Right lobe of liver (tissue), 6 donors: ENCODE results near the gene KLC1. TPM values are rescaled to one million over a fixed set of nuclear protein-coding genes. Genes with fewer than 3 reads are reported as not detected.

Experiments used
- ATAC-seq, 4 donors: fragments of 200-7000 bp; cut with Tn5 transposase; one replicate each; pipeline ENCODE4 v1.9.1; 2020; ENCODE audit warnings: mild to moderate bottlenecking in 4 of 4, moderate library complexity in 4 of 4
- DNase-seq, 3 donors: peaks; one replicate each; pipeline ENCODE4 v3.0.0-alpha.2; 2020
- H3K27ac ChIP-seq, 3 donors: fragments of 200-600 bp; one replicate each; pipeline ENCODE4 v1.8.0; 2022
- H3K27me3 ChIP-seq, 2 donors: fragments of 200-600 bp; one replicate each; pipeline ENCODE4 v1.8.0; 2022
- H3K36me3 ChIP-seq, 4 donors: fragments of 200-600 bp; sonication (generic) in 1 of 4; one replicate each; pipeline versions ENCODE4 v1.5.1 to v1.8.0; 2017 to 2022; ENCODE audit warnings: control low read depth in 1 of 4
- H3K4me1 ChIP-seq, 4 donors: fragments of 200-600 bp; sonication (generic) in 1 of 4; one replicate each; pipeline versions ENCODE4 v1.5.1 to v1.8.0; 2017 to 2022; ENCODE audit warnings: control low read depth in 1 of 4
- H3K4me3 ChIP-seq, 3 donors: fragments of 200-600 bp; one replicate each; pipeline ENCODE4 v1.8.0; 2022
- H3K9me3 ChIP-seq, 4 donors: fragments of 200-600 bp; sonication (generic) in 1 of 4; one replicate each; pipeline versions ENCODE4 v1.5.1 to v1.8.0; 2017 to 2022; ENCODE audit warnings: control low read depth in 1 of 4
- POLR2A ChIP-seq: fragments of 450-650 bp; IDR thresholded peaks from one replicate; pipeline ENCODE4 v1.6.1; 2017; ENCODE audit warnings: antibody characterized with exemption, mild to moderate bottlenecking
- WGBS: methylation state at CpG from one replicate; pipeline ENCODE4 v1.1.6; 2018; ENCODE audit warnings: low coverage, low lambda C conversion rate; ENCODE audit not compliant: insufficient coverage; ENCODE audit errors: missing lambda C conversion rate; 5-methylcytosine and 5-hydroxymethylcytosine counted together
- intact Hi-C, 2 donors: fragments of 100-400 bp; cut with DNase I; formaldehyde crosslinking; loops; one replicate each; pipeline versions ENCODE4 v1.11.2 to v1.14.1; 2022
- total RNA-seq, 6 experiments: library from RNA; depleted of rRNA in 2 of 6; stranded (reverse); fragments of >200 nt in 2 of 6; fragmentation: NEBNext Ultra II Directional in 3 of 6; extraction: Animal tissue kit (Norgen Biotek cat#: 25700) in 3 of 6; gene quantifications; one replicate each; pipeline versions ENCODE4 v1.1.0 to v1.2.4, GENCODE V29; 2016 to 2023
- TF ChIP-seq, protein P1 (sequence below), 4 donors: fragments of 200-600 bp in 3 of 4; fragments of 450-650 bp in 1 of 4; IDR thresholded peaks; one replicate each; pipeline versions ENCODE4 v1.5.1 to v1.8.0; 2016 to 2022; ENCODE audit warnings: antibody characterized with exemption in 4 of 4, mild to moderate bottlenecking in 2 of 4
- donor health status: DM: no; HTN: yes; CAD: no.
- donor health status: DM: no; HTN: no; CAD: no.
- donor health status: DM: no; HTN: no; CAD: no.
- donor health status: DM: no; HTN: yes; CAD: no.
- donor health status: DM: no; HTN: yes; CAD: no.

Gene KLC1
- total RNA-seq, 6 experiments from 2014 or later: 45.8 to 78.9 (median 58.0) TPM

DNA sequence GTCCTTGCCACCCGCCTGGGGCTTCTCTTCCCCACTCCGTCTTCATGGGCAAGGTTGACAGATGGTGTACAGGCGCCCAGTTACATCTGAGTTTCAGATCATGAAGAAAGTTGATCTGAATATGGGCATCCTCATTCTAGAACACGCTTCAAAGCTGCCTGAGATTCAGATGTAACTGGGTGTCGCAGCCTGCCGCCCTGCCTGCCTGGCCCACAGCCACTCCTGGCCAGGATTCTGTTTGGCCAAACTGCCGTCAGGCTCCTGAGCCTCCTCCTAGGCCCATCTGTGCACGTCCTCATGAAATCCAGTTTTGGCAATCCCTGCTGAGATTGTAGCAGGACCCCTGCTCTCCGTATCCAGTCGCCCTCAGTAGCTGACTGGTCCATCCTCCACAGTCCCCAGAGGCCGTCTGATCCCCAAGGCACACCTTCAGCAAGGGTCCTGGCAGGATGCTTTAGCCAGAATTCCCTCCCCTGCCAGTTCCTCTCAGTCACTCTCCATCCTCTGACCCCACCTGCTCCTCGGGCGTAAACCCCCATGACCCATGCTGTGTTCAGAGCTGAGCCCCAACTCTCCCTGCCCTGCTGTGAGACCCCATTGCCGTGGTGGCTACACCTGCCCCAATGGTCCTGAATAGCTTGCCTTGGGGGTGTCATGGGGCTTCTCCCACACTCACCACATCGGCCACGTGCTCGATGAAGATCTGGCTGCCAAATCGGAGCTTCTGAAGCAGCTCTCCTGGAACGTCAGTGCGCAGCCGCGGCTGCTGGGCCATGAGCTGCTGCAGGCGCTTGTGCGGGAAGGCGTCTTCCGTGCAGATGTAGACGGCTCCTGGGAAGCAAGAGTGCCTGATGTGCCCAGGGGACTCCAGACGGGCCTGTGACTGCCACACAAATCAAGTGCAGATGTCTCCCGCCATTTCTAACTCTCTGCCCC is 73.8 kb downstream of the KLC1 start:
- intact Hi-C loops: no loop called here
- TF ChIP-seq, protein P1, sequence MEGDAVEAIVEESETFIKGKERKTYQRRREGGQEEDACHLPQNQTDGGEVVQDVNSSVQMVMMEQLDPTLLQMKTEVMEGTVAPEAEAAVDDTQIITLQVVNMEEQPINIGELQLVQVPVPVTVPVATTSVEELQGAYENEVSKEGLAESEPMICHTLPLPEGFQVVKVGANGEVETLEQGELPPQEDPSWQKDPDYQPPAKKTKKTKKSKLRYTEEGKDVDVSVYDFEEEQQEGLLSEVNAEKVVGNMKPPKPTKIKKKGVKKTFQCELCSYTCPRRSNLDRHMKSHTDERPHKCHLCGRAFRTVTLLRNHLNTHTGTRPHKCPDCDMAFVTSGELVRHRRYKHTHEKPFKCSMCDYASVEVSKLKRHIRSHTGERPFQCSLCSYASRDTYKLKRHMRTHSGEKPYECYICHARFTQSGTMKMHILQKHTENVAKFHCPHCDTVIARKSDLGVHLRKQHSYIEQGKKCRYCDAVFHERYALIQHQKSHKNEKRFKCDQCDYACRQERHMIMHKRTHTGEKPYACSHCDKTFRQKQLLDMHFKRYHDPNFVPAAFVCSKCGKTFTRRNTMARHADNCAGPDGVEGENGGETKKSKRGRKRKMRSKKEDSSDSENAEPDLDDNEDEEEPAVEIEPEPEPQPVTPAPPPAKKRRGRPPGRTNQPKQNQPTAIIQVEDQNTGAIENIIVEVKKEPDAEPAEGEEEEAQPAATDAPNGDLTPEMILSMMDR (IDR thresholded peaks at IDR 0.05): no peak
- no peak for TF ChIP-seq POLR2A
- no peaks in the 10 kb centered on the region for H3K27me3 ChIP-seq
- peaks cover 0 to 8% (median 2%) of the 10 kb centered on the region in 4 donors for H3K36me3 ChIP-seq
- peaks cover 0 to 30% (median 13%) of the 10 kb centered on the region in 4 donors for H3K4me1 ChIP-seq
- no peaks in the 10 kb centered on the region for H3K9me3 ChIP-seq
- no peak overlapping the region for H3K27ac ChIP-seq
- no peak for ATAC-seq
- H3K4me3 ChIP-seq: no peak overlapping the region
- no peak for DNase-seq
- 89% methylated on average over 4 of the region's 29 CpGs for WGBS

DNA sequence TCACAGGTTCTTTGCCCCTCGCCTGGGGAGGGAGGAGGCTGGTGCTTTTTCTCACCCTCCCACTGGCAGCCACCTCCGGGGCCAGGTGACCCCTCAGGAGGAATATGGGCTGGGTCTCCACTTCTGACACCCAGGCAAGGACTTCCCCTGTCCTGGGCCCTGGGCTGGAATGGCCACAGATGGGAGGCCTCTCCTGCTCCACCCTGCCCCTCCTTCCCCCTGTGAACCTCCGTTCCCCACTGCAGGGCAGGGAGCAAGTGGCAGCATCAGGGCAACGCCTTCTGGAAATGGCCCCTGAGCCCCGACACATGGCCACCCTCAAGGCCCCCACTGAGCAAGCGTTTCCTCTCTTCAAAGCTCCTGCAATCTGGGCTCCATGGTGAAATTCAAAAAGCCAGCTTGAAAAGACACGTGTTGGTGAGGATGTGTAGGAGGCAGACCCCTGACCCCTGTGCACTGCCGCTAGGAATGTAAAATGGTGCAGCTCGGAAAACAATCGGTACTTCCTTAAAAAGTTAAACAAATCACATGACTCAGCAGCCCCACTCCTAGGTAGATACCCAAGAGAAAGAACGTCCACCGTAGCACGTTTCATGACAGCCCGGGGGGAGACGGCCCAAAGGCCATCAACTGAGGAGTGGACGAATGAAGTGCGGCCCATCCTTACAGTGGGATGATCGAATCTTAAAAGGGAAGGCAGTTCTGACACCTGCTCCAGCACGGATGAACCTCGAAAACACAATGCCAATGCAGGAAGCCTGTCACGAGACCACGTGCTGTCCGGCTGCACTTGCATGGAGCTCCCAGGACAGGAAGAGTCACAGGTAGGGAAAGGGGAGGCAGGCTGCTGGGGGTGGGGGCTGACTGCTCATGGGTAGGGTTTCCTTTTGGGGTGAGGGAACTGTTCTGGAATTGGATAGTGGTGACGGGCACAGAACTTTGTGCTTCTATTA is 74.7 kb downstream of the KLC1 start:
- no peak overlapping the region for H3K27ac ChIP-seq
- 71% methylated on average over 15 of the region's 24 CpGs for WGBS
- no peak overlapping the region for H3K4me3 ChIP-seq
- DNase-seq (peak in 1 of 3 donors; percentile 49), ATAC-seq (no peak)
- H3K9me3 ChIP-seq: no peaks in the 10 kb centered on the region
- TF ChIP-seq, protein P1 (IDR thresholded peaks at IDR 0.05): no peak
- TF ChIP-seq POLR2A: no peak
- H3K27me3 ChIP-seq: no peaks in the 10 kb centered on the region
- intact Hi-C loops: no loop called here
- peaks cover 0 to 30% (median 13%) of the 10 kb centered on the region in 4 donors for H3K4me1 ChIP-seq
- H3K36me3 ChIP-seq: peaks cover 0 to 5% (median 0%) of the 10 kb centered on the region in 4 donors

- TF ChIP-seq POLR2A: no peak
- TF ChIP-seq, protein P1 (IDR thresholded peaks at IDR 0.05): no peak
- Histone ChIP-seq H3K4me3 (no peak overlapping the region), H3K4me1 (peaks cover 0 to 23% (median 10%) of the 10 kb centered on the region in 4 donors), H3K9me3 (no peaks in the 10 kb centered on the region), H3K27me3 (no peaks in the 10 kb centered on the region), H3K36me3 (peaks cover 0 to 5% (median 0%) of the 10 kb centered on the region in 4 donors), H3K27ac (peak overlapping the region in 1 of 3 donors; percentile 5)
- DNase-seq (no peak), ATAC-seq (no peak)
- WGBS: 72% methylated on average over 9 of the region's 13 CpGs
- intact Hi-C loops: no loop called here
Observed at GRCh38 chr14:103704708-103705107, 75.7 kb downstream of the KLC1 start.

- H3K27ac ChIP-seq: peak overlapping the region in 1 of 3 donors; percentile 5
- WGBS: 70% methylated on average over 8 of the region's 15 CpGs
- no peak for TF ChIP-seq POLR2A
- TF ChIP-seq, protein P1 (IDR thresholded peaks at IDR 0.05): no peak
- DNase-seq: peak in 2 of 3 donors; percentile 61 to 73
- intact Hi-C loops: no loop called here
- H3K27me3 ChIP-seq: no peaks in the 10 kb centered on the region
- no peak overlapping the region for H3K4me3 ChIP-seq
- peak; percentile 5 to 54 (median 34) for ATAC-seq
- no peaks in the 10 kb centered on the region for H3K9me3 ChIP-seq
- H3K4me1 ChIP-seq: peaks cover 0 to 19% (median 8%) of the 10 kb centered on the region in 4 donors
- H3K36me3 ChIP-seq: peaks cover 0 to 5% (median 0%) of the 10 kb centered on the region in 4 donors
Observed at GRCh38 chr14:103705118-103705503, 76.1 kb downstream of the KLC1 start.
